GM12878 (cell line): ENCODE results near the gene CCDC197. TPM values are rescaled to one million over a fixed set of nuclear protein-coding genes. Genes with fewer than 3 reads are reported as not detected.

Experiments used
- EGR1 ChIP-seq, 2 experiments: IDR thresholded peaks; 1 replicate in 1 of 2; 2 replicates in 1 of 2; pipeline ENCODE4 v1.6.1; 2011 to 2012; ENCODE audit warnings: low read depth in 2 of 2, low read length in 2 of 2, borderline replicate concordance in 1 of 2, mild to moderate bottlenecking in 1 of 2, moderate library complexity in 1 of 2
- HCFC1 ChIP-seq: fragments of 150-350 bp; IDR thresholded peaks from 2 replicates; pipeline ENCODE4 v1.6.1; 2014; ENCODE audit warnings: low read length
- HDAC6 ChIP-seq: fragments of 200-600 bp; sonication (generic); IDR thresholded peaks from one replicate; pipeline ENCODE4 v1.8.0; 2017; ENCODE audit warnings: antibody characterized with exemption; ENCODE audit not compliant: unreplicated experiment
- HDGF ChIP-seq: fragments of 450-650 bp; IDR thresholded peaks from 2 replicates; pipeline ENCODE4 v1.6.1; 2016; ENCODE audit warnings: antibody characterized with exemption
- IRF3 ChIP-seq: fragments of 450-650 bp; IDR thresholded peaks from 2 replicates; pipeline ENCODE4 v1.6.1; 2014; ENCODE audit warnings: mild to moderate bottlenecking
- KLF5 ChIP-seq: fragments of 450-650 bp; IDR thresholded peaks from 2 replicates; pipeline ENCODE4 v1.6.1; 2014; ENCODE audit warnings: mild to moderate bottlenecking; ENCODE audit not compliant: partially characterized antibody
- MXI1 ChIP-seq: fragments of 150-350 bp; IDR thresholded peaks from 2 replicates; pipeline ENCODE4 v1.6.1; 2011; ENCODE audit warnings: low read depth, mild to moderate bottlenecking, inconsistent platforms, low read length, improper control_type of control experiment
- MYB ChIP-seq: fragments of 150-350 bp; IDR thresholded peaks from 2 replicates; pipeline ENCODE4 v1.6.1; 2014; ENCODE audit warnings: mild to moderate bottlenecking, low read depth, low read length, borderline replicate concordance
- MYC ChIP-seq: IDR thresholded peaks from 2 replicates; pipeline ENCODE4 v1.6.1; 2011; ENCODE audit warnings: mild to moderate bottlenecking, low read length, moderate library complexity, inconsistent platforms; ENCODE audit not compliant: insufficient read depth, insufficient replicate concordance, insufficient read length, severe bottlenecking
- PAX8 ChIP-seq: fragments of 450-650 bp; IDR thresholded peaks from 2 replicates; pipeline ENCODE4 v1.6.1; 2017; ENCODE audit warnings: mild to moderate bottlenecking, moderate library complexity
- POLR2AphosphoS2 ChIP-seq: IDR thresholded peaks from 2 replicates; pipeline ENCODE4 v1.6.1; 2011; ENCODE audit warnings: low read depth, mild to moderate bottlenecking, low read length, improper control_type of control experiment, moderate library complexity
- RUNX3 ChIP-seq: IDR thresholded peaks from 2 replicates; pipeline ENCODE4 v1.6.1; 2012; ENCODE audit warnings: low read length, inconsistent platforms
- SMC3 ChIP-seq: IDR thresholded peaks from 2 replicates; pipeline ENCODE4 v1.6.1; 2011; ENCODE audit warnings: low read length, improper control_type of control experiment, borderline replicate concordance
- STAT3 ChIP-seq: IDR thresholded peaks from 2 replicates; pipeline ENCODE4 v1.6.1; 2011; ENCODE audit warnings: low read depth, low read length, improper control_type of control experiment
- TCF12 ChIP-seq: IDR thresholded peaks from 2 replicates; pipeline ENCODE4 v1.6.1; 2011; ENCODE audit warnings: low read depth, mild to moderate bottlenecking, low read length
- USF2 ChIP-seq: IDR thresholded peaks from 2 replicates; pipeline ENCODE4 v1.6.1; 2011; ENCODE audit warnings: low read depth, low read length, improper control_type of control experiment, borderline replicate concordance
- ZSCAN29 ChIP-seq: fragments of 450-650 bp; IDR thresholded peaks from 2 replicates; pipeline ENCODE4 v1.6.1; 2017; ENCODE audit warnings: mild to moderate bottlenecking, moderate library complexity
- polyA plus RNA-seq, 11 experiments: library from polyadenylated mRNA; depleted of rRNA in 4 of 11; unstranded in 6 of 11; stranded (reverse) in 5 of 11; fragments of >200 nt; fragmentation: Nextera tagmentation in 4 of 11; fragmentation: Illumina TruSeq in 1 of 11; extraction: Ambion mirVana in 4 of 11; extraction: Trizol in 1 of 11; gene quantifications; 1 replicate in 1 of 11; 2 replicates in 10 of 11; pipeline versions ENCODE4 v1.2.1 to v1.2.3, GENCODE V29; 2011 to 2016; ENCODE audit warnings: inconsistent platforms in 2 of 11, missing spikeins in 2 of 11, low read depth in 1 of 11
- total RNA-seq, 4 experiments: library from RNA; depleted of rRNA in 3 of 4; stranded (reverse); fragments of >200 nt in 3 of 4; fragmentation: Illumina TruSeq in 1 of 4; extraction: Trizol in 1 of 4; gene quantifications; 2 replicates each; pipeline versions ENCODE4 v1.2.1 to v1.2.3, GENCODE V29; 2013 to 2021
- TF ChIP-seq, protein P1 (sequence below): fragments of 450-650 bp; conservative IDR thresholded peaks from 2 replicates; pipeline ENCODE4 v1.6.1; 2017; ENCODE audit warnings: mild to moderate bottlenecking, moderate library complexity
- TF ChIP-seq, protein P2 (sequence below): IDR thresholded peaks from 2 replicates; pipeline ENCODE4 v1.6.1; 2012; ENCODE audit warnings: low read length, inconsistent platforms
- TF ChIP-seq, protein P3 (sequence below): IDR thresholded peaks from 2 replicates; pipeline ENCODE4 v1.6.1; 2011; ENCODE audit warnings: borderline replicate concordance, low read depth, mild to moderate bottlenecking, moderate library complexity, low read length; ENCODE audit not compliant: insufficient read depth, poor library complexity, severe bottlenecking

CCDC197 gene
- total and polyA plus RNA-seq, 10 of the 15 experiments (the other 5 are each of a cell fraction or from before 2014, with no cell fraction given): 0.12 TPM; not detected in 9

DNA sequence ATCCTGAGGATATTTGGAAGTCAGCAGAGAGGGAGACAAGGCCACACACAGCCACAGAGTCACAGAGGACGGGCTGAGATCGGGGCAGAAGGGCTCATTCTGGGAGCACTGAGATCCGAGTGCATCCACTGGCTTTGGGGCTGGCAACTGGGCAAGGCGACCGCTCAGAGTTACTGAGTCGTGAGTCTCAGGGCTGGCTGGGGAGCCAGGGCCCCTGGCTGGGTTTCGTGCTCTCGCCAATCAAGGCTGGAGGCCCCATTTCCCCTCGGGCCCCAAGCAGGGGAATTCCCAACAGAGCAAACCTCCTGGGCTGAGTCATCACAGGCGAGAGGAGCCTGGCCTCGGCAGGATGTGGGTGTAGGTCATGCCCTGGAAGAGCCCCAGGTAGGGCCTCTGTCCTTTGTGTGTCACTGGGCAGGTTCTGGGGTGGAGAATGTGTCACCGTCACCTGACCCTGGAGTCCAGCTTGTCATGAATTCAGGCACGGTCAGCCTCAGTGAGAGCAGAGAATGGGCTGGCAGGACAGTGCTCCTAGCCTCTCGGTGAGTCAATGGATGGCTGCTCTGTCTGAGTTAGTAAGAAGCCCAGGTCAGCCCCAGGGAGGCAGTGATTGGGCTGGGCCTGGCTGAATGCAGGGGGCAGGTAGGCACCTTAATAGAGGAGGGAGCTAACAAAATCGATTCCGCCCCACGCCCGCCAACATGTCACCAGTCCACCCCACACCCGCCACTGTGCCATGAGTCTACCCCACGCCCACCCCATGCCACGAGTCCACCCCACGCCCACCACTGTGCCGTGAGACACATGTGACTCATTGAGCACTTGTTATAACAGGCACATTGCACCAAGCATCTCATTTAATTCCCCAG is 37.6 kb upstream of the CCDC197 start (continued):
- TF ChIP-seq, protein P1, sequence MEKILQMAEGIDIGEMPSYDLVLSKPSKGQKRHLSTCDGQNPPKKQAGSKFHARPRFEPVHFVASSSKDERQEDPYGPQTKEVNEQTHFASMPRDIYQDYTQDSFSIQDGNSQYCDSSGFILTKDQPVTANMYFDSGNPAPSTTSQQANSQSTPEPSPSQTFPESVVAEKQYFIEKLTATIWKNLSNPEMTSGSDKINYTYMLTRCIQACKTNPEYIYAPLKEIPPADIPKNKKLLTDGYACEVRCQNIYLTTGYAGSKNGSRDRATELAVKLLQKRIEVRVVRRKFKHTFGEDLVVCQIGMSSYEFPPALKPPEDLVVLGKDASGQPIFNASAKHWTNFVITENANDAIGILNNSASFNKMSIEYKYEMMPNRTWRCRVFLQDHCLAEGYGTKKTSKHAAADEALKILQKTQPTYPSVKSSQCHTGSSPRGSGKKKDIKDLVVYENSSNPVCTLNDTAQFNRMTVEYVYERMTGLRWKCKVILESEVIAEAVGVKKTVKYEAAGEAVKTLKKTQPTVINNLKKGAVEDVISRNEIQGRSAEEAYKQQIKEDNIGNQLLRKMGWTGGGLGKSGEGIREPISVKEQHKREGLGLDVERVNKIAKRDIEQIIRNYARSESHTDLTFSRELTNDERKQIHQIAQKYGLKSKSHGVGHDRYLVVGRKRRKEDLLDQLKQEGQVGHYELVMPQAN: peak; percentile 22; the same call in 1 of the 2 replicates
- TF ChIP-seq HDAC6 (peak; percentile 16), PAX8 (no peak), HDGF (peak; percentile 52; the same call in 1 of the 2 replicates), MXI1 (peak; percentile 70; the same call in 1 of the 2 replicates), ZSCAN29 (peak; percentile 76; the same call in 1 of the 2 replicates), RUNX3 (no peak), MYC (no peak), POLR2AphosphoS2 (peak; percentile 81), HCFC1 (no peak), MYB (peak; percentile 80; the same call in 1 of the 2 replicates), IRF3 (peak; percentile 48; the same call in 1 of the 2 replicates), STAT3 (0 out of 2 replicates have a peak, but pooled peaks have one; percentile 85), USF2 (peak; percentile 65), EGR1 (IDR thresholded peaks at IDR 0.05; ENCODE audit: borderline replicate concordance in 1 of 2, low read depth in 2 of 2, low read length in 2 of 2) (peak in 1 of 2 experiments; percentile 92; a peak in 2 of 3 replicates), TCF12 (peak; percentile 98), KLF5 (peak; percentile 95), SMC3 (no peak)
- TF ChIP-seq, protein P2, sequence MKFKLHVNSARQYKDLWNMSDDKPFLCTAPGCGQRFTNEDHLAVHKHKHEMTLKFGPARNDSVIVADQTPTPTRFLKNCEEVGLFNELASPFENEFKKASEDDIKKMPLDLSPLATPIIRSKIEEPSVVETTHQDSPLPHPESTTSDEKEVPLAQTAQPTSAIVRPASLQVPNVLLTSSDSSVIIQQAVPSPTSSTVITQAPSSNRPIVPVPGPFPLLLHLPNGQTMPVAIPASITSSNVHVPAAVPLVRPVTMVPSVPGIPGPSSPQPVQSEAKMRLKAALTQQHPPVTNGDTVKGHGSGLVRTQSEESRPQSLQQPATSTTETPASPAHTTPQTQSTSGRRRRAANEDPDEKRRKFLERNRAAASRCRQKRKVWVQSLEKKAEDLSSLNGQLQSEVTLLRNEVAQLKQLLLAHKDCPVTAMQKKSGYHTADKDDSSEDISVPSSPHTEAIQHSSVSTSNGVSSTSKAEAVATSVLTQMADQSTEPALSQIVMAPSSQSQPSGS: no peak
- TF ChIP-seq, protein P3, sequence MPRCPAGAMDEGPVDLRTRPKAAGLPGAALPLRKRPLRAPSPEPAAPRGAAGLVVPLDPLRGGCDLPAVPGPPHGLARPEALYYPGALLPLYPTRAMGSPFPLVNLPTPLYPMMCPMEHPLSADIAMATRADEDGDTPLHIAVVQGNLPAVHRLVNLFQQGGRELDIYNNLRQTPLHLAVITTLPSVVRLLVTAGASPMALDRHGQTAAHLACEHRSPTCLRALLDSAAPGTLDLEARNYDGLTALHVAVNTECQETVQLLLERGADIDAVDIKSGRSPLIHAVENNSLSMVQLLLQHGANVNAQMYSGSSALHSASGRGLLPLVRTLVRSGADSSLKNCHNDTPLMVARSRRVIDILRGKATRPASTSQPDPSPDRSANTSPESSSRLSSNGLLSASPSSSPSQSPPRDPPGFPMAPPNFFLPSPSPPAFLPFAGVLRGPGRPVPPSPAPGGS: peak; percentile 100
